MG63 (cell line): ENCODE results near the gene SFN. TPM values are rescaled to one million over a fixed set of nuclear protein-coding genes. Genes with fewer than 3 reads are reported as not detected.
A peak's percentile ranks its signal among the peaks of the same experiment; 100 is the strongest.

Source experiments
- DNase-seq: peaks from one replicate; pipeline ENCODE4 v3.0.0-alpha.2; 2020
- H3K27me3 ChIP-seq: fragments of 250-450 bp; sonication (Bioruptor Pico); 2 replicates; pipeline ENCODE4 v1.5.1; 2020; ENCODE audit warnings: mild to moderate bottlenecking, moderate library complexity
- H3K36me3 ChIP-seq: fragments of 250-450 bp; sonication (Bioruptor Pico); 2 replicates; pipeline ENCODE4 v1.5.1; 2020; ENCODE audit warnings: mild to moderate bottlenecking, moderate library complexity
- H3K4me3 ChIP-seq: fragments of 250-450 bp; sonication (Bioruptor Pico); 2 replicates; pipeline ENCODE4 v1.5.1; 2020; ENCODE audit warnings: mild to moderate bottlenecking, moderate library complexity
- H3K9me3 ChIP-seq: fragments of 250-450 bp; sonication (Bioruptor Pico); 2 replicates; pipeline ENCODE4 v1.5.1; 2020; ENCODE audit warnings: mild to moderate bottlenecking, moderate library complexity
- total RNA-seq: library from RNA; depleted of rRNA; stranded (reverse); fragments of >200 nt; shearing (Covaris generic); gene quantifications from 2 replicates; pipeline ENCODE4 v1.2.3, GENCODE V29; 2014; ENCODE audit warnings: low replicate concordance

SFN gene
- total RNA-seq, 1 experiment from 2014 or later = not detected

DNA sequence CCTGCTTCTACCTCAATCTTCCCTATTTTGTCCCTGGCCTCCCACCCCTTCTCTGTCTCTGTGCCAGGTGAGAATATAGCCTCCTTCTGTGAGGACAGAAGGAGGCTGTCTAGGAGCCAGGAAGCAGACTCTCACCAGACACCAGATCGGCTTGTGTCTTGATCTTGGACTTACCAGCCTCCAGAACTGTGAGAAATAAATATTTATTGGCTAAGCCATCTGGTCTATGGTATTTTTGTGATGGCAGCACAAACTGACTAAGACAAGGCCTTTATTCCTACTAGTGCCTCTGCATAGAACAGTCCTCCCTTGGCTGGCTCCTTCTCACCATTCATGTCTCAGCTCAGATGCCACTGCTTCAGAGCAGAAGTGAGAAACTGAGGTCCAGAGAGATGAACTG, 25.3 kb downstream of the SFN start:
- Histone ChIP-seq H3K4me3 (no peak overlapping the region), H3K27me3 (no peaks in the 10 kb centered on the region), H3K9me3 (no peaks in the 10 kb centered on the region), H3K36me3 (peaks cover 60% of the 10 kb centered on the region)
- no peak for DNase-seq

DNA sequence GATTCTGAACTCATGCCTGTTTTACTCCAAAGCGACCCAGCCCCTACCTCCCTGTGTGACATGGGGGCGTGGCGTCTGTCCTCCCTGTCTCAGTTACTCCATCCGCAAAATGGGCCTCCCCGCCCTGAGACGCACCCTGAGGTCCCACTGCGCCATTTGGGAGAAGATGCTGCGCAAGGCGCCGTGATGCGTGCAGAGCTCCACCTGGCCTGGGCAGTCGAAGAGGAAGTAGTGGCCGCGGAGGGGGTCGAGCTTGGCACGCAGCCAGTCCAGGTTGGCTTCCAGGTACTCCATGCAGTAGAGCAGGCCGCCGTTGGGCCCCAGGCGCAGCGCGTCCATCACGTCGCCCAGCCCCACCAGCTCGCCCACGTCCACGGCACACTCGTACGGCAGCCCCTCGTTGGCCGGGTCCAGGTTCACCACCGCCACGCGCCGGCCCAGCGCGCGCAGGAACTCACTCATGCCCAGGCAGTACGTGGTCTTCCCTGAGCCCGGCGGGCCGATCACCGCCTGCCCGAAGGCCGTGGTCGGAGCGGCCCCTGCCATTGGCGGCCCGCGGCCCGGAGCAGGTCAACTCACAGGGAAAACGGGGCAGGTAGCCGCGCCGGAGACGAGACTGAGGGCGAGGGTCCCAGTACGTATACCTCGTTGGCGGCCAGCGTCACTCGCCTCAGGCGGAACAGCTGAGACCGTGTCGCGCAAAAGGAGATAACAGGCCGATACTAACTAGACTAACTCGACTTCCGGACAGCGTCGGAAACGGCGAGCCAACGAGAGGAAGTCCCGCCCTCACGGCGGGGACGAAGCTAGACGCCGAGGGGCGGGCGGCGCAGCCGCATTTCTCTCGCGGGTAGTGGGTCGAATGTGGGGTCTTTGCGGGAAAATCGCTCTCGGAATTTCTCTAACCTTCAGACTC, 26.9 kb downstream of the SFN start, which contains the start of gene GPN2:
GPN2 (minus strand) TSS at position 733 of the 916 bp plus-strand sequence; CDS start at position 546, 187 bp downstream.
- Histone ChIP-seq H3K36me3 (peaks cover 48% of the 10 kb centered on the region), H3K4me3 (peak within 1 kb of the TSS; percentile 99), H3K9me3 (no peaks in the 10 kb centered on the region), H3K27me3 (no peaks in the 10 kb centered on the region)
- peak; percentile 71 for DNase-seq

DNA sequence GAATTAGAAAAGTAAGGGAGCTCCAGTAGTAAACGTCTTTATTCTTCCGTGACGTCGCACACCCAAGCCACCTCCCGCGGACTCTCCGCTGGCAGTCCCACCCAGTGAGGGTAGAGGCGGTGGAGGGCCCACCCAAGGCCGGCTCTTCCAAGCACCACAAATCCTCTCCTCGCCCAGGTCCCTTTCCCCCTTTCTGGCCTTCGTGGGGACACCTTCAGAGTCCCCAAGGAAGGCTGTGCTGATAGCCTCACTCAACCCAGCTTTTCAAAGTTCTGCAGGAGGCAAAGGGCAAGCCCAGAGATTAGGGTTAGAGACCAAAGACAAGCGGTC, 27.5 kb downstream of the SFN start:
- Histone ChIP-seq H3K9me3 (no peaks in the 10 kb centered on the region), H3K36me3 (peaks cover 42% of the 10 kb centered on the region), H3K4me3 (peak overlapping the region; percentile 99), H3K27me3 (no peaks in the 10 kb centered on the region)
- no peak for DNase-seq

DNA sequence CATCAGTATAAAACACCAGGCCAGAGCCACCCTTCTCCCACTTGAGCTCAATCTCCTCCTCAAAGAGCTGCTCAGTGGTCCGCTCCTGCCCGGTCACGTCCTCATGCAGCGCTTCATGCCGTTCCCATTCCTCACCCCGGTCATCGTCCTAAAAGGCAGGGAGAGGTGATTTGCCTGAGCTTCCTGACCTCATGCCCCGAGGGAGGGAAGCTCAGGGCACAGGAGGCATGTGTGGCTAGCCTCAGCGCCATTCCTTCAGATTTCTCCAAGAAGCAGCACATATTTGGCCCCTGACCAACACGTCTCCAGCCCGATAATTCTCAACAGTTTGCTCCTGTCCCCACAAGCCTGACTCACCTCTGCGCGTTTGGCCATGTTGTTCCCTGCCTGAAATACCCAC, 31.3 kb downstream of the SFN start:
- no peak overlapping the region for H3K4me3 ChIP-seq
- H3K36me3 ChIP-seq = peaks cover 32% of the 10 kb centered on the region
- DNase-seq = no peak
- no peaks in the 10 kb centered on the region for H3K27me3 ChIP-seq
- H3K9me3 ChIP-seq = no peaks in the 10 kb centered on the region

DNA sequence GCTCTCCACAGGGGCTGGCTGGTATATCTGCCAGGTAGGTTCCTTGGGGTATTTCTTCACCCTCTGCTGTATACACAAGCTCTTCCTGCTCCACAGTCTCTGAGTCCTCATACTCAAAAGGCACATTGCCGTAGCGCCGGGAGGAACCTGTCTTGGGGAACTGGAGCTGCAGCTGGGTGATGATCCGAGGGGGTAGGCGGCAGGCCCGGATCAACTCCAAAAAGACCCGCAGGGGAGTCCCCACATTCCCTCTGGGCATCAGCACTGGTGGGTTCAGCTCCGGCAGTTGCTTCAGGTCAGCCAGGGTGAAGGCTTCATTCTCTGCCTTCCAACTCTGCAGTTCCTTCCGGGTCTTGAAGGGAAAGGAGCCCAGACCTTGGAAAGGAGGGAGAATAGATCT, 34.4 kb downstream of the SFN start:
- Histone ChIP-seq H3K9me3 (no peaks in the 10 kb centered on the region), H3K36me3 (peaks cover 17% of the 10 kb centered on the region), H3K4me3 (no peak overlapping the region), H3K27me3 (no peaks in the 10 kb centered on the region)
- no peak for DNase-seq

DNA sequence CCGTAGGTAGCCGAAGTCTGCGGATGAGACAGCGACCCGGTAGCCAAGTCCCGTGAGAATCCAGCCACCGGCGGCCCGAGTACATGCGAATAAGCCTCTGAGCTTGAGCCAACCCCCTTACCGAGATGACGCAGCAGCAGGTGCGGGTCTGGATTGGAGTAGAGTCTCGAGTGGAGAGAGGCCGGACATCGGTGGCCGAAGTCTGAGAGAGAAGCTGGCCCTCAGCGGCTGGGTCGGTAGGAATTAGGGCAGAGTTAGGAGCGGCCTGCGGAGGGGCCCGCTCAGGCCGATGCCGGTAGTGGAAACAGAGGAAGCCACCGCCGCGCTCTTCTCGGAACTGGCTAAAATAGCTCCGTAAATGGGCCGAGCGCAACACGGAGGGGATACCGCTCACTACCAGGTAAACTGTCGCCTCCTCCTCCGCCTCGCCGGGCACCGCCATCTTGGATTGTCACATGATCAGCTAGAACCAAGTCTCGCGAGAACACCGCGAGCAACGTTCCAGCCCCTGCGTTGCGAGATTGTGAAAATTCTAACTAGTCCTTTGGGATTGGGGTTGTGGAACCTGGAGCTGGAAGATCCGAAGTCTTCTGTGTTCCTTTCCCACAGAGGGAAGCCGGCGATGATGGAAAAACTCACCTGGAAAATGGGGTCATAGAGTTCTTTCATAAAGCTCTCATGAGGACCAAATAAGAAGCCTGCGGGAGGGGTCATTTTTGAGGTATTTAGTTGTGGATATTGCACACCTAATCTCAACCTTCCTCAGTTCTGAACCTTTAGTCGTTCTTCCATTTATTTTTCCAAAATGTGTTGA, 37.3 kb downstream of the SFN start, which contains the start of gene GPATCH3:
GPATCH3 (minus strand) TSS at position 467 of the 814 bp plus-strand sequence; CDS start at position 442, 25 bp downstream.
- peak within 1 kb of the TSS; percentile 82 for H3K4me3 ChIP-seq
- peak; percentile 83 for DNase-seq
- H3K36me3 ChIP-seq = peaks cover 17% of the 10 kb centered on the region
- H3K27me3 ChIP-seq = no peaks in the 10 kb centered on the region
- H3K9me3 ChIP-seq = no peaks in the 10 kb centered on the region

DNA sequence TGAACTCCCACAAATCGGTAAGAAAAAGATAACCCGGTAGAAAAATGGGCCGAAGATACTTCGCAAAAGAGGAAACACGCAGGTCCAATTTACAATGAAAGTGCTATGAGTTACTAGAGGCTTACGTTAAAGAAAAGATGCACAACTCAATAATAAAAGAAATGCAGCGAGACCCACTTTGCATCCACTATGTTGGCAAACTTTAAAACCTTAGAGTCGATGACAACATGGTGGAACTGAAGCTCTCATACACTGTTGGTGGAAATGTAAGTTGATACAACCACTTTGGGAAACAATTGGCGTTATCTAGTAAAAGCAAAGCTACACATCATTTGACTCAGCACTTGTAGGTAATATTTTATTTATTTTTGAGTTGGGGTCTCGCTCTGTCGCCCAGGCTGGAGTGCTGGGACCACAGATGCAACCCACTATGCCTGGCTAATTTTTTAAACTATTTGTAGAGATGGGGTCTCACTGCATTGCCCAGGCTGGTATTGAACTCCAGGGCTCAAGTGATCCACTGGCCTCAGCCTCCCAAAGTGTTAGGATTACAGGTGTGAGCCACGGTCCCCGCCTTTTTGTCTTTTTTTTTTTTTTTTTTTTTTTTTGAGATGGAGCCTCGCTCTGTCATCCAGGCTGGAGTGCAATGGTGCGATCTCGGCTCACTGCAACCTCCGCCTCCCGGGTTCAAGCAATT, 38.0 kb downstream of the SFN start:
- no peak for DNase-seq
- Histone ChIP-seq H3K36me3 (peaks cover 13% of the 10 kb centered on the region), H3K4me3 (peak overlapping the region; percentile 82), H3K9me3 (no peaks in the 10 kb centered on the region), H3K27me3 (no peaks in the 10 kb centered on the region)

DNA sequence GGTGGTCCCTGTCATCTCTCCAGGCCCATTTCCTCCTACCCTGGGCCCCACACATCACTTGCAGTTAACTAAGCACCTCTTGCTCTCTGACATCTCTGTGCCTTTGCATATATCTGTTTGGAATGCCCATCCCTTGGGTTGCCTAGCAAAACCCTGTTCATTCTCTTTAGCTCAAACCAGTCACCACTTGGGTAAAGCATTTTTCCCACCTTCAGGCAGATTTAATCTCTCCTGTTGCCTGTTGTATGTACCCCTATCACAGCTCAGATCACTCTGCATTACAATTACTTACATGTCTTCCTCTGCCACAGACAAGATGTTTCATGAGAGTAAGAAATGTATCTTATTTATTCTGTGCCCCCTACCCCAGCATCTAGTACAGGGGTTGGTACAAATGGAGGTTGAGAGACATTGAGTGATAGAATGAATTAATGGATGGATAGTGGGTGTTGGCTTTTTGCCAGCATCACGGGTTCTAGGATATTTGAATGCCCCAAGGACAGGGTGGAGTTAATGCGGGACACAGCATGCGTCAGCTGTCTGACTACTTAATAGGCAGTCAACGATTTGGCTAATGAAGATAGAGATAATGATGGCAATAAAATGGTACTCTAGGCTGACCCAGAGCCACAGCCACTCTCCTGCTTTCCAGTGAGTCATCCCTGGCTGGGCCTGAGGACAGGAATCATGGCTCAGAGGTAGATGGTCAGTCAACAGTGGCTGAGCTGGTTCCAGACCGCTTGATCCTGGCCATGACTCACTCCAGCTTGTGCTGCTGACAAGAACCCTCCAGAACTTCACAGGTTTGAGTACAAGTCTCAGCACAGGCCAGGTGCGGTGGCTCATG, 44.3 kb downstream of the SFN start:
- Histone ChIP-seq H3K9me3 (no peaks in the 10 kb centered on the region), H3K27me3 (no peaks in the 10 kb centered on the region), H3K36me3 (no peaks in the 10 kb centered on the region), H3K4me3 (no peak overlapping the region)
- DNase-seq = peak; percentile 95

DNA sequence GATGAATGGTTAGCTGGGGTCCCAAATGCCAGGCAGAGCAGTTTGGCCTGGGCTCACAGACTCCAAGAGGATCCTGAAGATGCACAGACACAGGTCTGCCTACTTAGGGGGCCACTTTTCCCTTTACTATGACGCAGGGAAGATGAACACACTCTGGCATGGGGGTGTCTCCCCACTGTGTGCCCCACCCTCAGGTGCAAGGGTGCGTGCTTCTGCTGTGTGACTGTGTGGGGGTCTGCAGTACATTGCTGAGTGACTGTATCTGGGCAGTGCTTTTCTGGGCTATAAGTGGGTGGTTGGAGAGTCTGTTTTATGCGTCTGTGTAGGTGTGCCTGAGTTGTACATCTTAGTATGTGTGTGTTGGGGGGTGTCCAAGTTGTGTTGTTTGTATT, 47.0 kb downstream of the SFN start:
- Histone ChIP-seq H3K4me3 (no peak overlapping the region), H3K36me3 (no peaks in the 10 kb centered on the region), H3K9me3 (no peaks in the 10 kb centered on the region), H3K27me3 (no peaks in the 10 kb centered on the region)
- no peak for DNase-seq

DNA sequence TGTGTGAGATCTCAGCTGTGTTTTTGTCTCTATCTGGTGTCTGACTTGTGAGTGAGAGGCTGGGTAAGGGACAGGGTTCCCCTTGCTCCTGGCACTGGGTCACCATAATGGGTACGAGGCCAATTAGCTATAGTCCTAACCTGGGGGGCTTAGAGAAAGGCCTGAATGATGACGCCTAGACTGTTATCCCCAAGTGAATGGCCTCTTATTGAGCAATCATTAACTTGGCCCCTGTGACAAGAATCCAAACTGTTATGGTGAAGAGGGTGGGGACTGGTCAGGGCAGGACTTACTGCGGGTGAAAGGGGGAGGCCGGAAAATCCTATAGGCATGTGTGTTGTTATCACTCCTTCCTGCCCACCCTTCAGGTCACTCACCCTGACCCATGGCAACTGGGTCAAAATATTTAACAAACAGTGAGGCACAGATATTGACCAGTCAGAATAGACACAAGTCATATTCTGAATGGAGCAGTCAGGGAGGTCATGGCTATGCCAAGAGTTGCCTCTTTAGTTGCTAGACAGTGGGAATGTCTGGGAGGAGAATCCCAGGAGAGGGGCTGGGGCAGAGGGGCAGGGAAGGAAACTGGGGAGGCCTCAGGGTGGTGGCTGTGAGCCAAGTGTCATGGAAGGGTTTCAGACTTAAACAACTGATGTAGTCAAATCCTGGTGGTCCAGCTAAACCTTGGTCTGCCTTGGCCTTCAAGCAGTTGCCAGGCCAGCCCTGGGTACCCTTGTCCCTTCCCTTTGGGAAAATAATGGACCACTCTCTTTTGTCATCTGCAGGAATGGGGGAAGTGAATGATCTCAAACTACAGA, 47.6 kb downstream of the SFN start:
- DNase-seq = no peak
- Histone ChIP-seq H3K36me3 (no peaks in the 10 kb centered on the region), H3K27me3 (no peaks in the 10 kb centered on the region), H3K9me3 (no peaks in the 10 kb centered on the region), H3K4me3 (no peak overlapping the region)

DNA sequence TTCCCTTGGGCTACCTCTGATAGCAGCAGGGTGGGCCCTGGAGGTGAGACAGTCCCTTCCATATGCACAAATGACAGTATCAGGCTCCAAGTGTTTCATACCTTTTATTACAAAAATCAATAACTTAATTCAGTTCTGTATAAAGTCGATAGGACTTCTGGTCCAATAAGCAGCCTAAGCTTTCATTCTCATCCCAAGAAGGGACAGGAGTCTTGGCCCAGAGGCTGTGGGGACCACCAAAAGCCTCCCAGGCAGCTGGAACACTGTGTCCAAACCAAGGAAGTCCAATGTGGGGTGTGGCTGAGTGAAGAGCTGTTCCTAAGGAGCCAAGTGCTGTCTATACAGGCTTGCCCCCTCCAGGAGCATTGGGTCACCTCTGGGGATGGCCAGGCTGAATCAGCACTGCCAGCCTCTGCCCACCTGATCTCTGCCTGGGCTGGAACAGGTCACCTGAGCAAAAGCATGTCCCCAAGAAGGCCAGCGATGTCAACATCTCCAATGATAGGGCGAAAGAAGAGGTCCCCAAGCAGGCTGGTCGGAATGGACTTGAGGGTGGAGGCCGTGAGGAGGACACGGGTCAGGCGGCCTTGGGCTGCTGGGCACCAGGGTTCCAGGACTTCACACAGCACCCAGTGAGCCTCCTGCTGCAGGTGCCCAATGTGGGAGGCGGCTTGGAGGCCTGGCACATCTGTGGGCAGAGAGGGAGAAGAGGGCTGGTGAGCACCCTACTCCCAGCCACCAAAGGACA, 48.6 kb downstream of the SFN start:
- Histone ChIP-seq H3K9me3 (no peaks in the 10 kb centered on the region), H3K36me3 (no peaks in the 10 kb centered on the region), H3K27me3 (no peaks in the 10 kb centered on the region), H3K4me3 (no peak overlapping the region)
- no peak for DNase-seq

DNA sequence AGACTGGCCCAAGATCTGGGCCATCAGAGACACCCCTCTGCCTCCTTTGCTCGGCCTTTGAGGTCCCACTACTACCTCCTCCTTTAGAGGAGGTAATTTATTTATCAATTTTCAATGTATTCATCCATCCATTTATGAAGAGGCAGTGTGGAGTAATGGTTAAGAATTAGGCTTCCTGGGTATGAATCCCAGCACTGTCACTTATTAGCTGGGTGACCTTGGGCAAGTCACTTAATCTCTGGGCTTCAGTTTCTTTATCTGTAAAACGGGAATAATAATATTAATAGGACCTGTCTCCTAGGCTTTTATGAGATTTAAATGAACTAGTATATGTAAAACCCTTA, 49.2 kb downstream of the SFN start:
- DNase-seq = no peak
- no peaks in the 10 kb centered on the region for H3K9me3 ChIP-seq
- no peaks in the 10 kb centered on the region for H3K36me3 ChIP-seq
- no peaks in the 10 kb centered on the region for H3K27me3 ChIP-seq
- no peak overlapping the region for H3K4me3 ChIP-seq

DNA sequence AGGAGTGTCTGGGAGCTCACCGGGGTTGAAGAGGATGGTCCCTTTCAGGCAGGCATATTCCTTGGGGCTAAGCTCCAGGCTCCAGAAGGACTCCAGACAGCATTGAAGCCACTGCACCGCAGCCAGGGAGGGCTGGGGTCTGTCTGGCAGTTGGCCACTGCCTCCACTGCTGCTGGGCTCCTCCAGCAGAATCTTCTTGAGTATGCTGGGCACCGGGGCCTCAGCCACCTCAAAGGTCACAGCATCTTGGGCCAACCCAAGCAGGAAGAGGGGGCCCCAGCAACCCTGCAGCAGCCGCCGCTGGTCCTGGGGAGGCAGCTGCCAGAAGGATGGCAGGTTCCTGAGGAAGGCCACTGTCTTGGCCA, 50.4 kb downstream of the SFN start:
- H3K27me3 ChIP-seq = no peaks in the 10 kb centered on the region
- no peaks in the 10 kb centered on the region for H3K9me3 ChIP-seq
- DNase-seq = no peak
- no peaks in the 10 kb centered on the region for H3K36me3 ChIP-seq
- no peak overlapping the region for H3K4me3 ChIP-seq
